Central memory CD8-positive, alpha-beta T cell (primary cell): ENCODE measurements around the gene FAM187B.

Source experiments
- ATAC-seq: fragments of 150-1000 bp; cut with Tn5 transposase; replicated peaks from 2 replicates; pipeline ENCODE4 v1.10.0; 2022; ENCODE audit warnings: mild to moderate bottlenecking, moderate FRiP score, moderate number of reproducible peaks; ENCODE audit not compliant: poor library complexity, severe bottlenecking; ENCODE audit errors: extremely low read depth
- DNase-seq, 2 donors: peaks; one replicate each; pipeline ENCODE4 v3.0.0; 2021; ENCODE audit warnings: low spot score in 2 of 2
- H3K27ac Mint-ChIP-seq: one replicate; pipeline ENCODE4 v1.8.0; 2022; ENCODE audit warnings: low read depth, mild to moderate bottlenecking, moderate library complexity, mixed read lengths
- H3K27me3 Mint-ChIP-seq: one replicate; pipeline ENCODE4 v1.8.0; 2022; ENCODE audit warnings: mixed read lengths
- H3K36me3 Mint-ChIP-seq: one replicate; pipeline ENCODE4 v1.8.0; 2022; ENCODE audit warnings: mild to moderate bottlenecking, moderate library complexity, mixed read lengths; ENCODE audit not compliant: insufficient read depth
- H3K4me1 Mint-ChIP-seq: one replicate; pipeline ENCODE4 v1.8.0; 2022; ENCODE audit warnings: mixed read lengths
- H3K4me3 Mint-ChIP-seq: one replicate; pipeline ENCODE4 v1.8.0; 2022; ENCODE audit warnings: mild to moderate bottlenecking, moderate library complexity, mixed read lengths
- H3K9me3 Mint-ChIP-seq: one replicate; pipeline ENCODE4 v1.8.0; 2022; ENCODE audit warnings: mixed read lengths

The FAM187B gene

DNA sequence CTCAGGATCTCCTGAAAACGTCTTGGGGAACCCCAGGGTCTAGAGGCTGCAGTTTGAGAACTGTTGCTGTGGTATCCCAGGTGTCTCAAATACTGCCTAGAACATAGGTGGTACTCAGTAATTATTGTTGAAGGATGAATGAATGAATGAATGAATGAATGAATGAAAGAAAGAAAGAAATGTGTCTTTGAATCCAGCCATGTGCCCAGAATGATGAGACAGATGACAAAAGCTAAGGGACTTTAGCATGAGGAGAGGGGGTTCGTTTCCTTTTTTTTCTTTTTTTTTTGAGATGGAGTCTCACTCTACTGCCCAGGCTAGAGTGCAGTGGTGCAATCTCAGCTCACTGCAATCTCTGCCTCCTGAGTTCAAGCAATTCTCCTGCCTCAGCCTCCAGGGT lies 28.0 kb upstream of the FAM187B start:
- no peak overlapping the region for H3K4me3 Mint-ChIP-seq
- no peak for ATAC-seq
- no peaks in the 10 kb centered on the region for H3K9me3 Mint-ChIP-seq
- H3K36me3 Mint-ChIP-seq: peaks cover 20% of the 10 kb centered on the region
- peak overlapping the region; percentile 29 for H3K27ac Mint-ChIP-seq
- no peaks in the 10 kb centered on the region for H3K27me3 Mint-ChIP-seq
- peaks cover 22% of the 10 kb centered on the region for H3K4me1 Mint-ChIP-seq
- no peak for DNase-seq

DNA sequence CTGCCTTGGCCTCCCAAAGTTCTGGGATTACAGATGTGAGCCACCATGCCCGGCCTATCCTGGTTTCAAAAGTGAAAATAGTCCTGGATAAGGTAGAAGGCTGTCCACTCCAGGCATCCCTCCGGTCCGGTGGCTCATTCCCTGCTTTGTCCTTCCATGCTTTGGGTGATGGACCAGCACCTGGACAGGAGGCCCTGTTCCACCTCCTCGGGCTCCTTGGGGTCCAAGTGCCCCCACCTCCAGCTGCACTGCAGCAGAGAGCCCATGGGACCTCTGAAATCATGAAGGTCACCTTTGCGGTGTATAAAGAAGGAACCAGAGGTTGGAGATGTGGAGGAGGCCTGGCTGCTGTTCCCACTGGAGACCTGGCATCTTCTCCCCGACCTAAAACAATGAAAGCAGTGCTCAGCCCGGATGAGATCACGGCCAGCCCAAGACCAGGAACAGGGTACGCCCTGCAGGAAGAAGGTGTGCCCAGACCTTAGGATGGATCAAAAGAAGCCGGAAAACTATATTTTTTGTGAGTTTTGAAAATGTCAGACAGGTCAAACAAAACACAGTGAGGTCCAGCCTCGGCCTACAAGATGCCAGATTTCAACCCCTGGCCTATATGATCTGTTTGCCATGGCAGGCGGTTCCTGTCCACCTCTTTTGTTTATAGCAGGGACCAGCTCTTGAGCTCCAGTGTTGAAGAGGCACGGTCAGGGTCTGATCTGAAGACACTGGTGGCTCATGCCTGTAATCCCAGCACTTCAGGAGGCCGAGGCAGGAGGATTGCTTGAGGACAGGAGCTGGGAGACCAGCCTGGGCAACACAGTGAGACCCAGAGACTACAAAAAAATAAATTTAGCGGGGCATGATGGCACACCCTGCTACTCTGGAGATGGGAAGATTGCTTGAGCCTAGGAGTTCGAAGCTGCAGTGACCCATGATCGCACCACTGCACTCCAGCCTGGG lies 26.1 kb upstream of the FAM187B start:
- Mint-ChIP-seq H3K27me3 (peaks cover 4% of the 10 kb centered on the region), H3K4me3 (no peak overlapping the region), H3K36me3 (peaks cover 19% of the 10 kb centered on the region), H3K9me3 (no peaks in the 10 kb centered on the region), H3K4me1 (peaks cover 29% of the 10 kb centered on the region), H3K27ac (no peak overlapping the region)
- peak in 1 of 2 donors; percentile 8 for DNase-seq
- ATAC-seq: no peak

DNA sequence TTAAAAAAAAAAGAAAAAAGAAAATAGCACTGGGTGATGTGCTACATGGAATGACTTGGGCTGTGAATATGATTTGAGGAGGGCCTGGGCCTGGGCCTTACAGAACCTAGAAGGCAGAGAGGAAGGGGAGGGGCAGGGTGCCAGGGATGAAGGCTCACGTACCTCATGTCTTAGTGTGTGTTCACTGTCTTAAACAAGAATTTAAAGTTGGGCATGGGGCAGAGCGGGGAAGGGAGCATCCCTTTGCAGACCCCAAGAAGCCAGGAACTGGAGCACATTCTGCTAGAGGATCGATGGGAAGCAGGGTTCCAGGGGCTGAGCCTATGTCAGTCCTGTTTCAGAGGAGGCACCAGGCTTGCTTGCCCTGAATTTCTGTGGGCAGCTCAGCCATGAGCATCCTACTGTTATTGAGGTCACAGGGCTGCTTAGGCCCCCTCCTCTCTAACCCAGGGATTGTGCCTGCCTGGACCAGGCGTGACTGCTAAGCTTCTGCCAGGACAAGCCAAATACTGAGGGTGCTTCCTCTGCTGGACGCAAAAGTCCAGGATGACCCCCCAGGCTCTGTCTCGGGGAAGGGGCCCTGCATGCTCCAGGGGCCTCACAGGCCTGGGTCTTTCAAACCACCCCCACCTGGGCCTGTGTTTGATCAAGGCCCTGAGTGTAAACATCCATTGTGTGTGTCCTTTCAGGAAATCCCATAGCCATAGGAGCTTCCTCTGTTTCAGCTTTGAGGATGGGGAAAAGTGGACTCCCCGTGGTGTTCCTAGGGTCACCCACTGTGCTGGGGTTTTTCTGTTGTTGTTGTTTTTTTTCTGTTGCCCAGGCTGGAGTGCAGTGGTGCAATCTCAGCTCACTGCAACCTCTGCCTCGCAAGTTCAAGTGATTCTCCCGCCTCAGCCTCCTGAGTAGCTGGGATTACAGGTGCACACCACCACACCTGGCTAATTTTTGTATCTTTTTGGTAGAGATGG lies 25.1 kb upstream of the FAM187B start:
- Mint-ChIP-seq H3K9me3 (no peaks in the 10 kb centered on the region), H3K4me1 (peaks cover 39% of the 10 kb centered on the region), H3K27me3 (peaks cover 14% of the 10 kb centered on the region), H3K4me3 (no peak overlapping the region), H3K36me3 (peaks cover 22% of the 10 kb centered on the region), H3K27ac (no peak overlapping the region)
- no peak for ATAC-seq
- DNase-seq: peak in 1 of 2 donors; percentile 2

DNA sequence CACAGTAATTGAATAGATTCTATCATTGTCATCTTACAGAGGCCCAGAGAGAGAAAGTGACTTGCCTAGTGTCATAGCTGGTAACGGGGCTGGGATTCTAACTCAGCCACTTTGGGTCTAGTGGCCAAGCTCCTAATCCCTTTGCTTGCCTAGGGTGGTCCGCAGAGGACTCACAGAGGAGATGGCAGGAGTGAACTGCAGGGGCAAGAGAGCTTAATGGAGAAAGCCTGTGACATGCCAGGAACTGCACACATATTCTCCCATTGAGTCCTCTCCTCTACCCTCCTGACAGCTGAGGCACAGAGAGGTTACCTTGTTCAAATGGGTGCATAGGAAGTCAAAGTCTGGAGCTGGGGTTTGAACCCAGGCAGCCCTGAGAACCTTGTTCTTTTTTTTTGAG lies 22.9 kb upstream of the FAM187B start:
- DNase-seq (no peak), ATAC-seq (no peak)
- Mint-ChIP-seq H3K27ac (no peak overlapping the region), H3K27me3 (peaks cover 24% of the 10 kb centered on the region), H3K4me1 (peaks cover 41% of the 10 kb centered on the region), H3K36me3 (peaks cover 23% of the 10 kb centered on the region), H3K4me3 (peak overlapping the region; percentile 6), H3K9me3 (no peaks in the 10 kb centered on the region)

DNA sequence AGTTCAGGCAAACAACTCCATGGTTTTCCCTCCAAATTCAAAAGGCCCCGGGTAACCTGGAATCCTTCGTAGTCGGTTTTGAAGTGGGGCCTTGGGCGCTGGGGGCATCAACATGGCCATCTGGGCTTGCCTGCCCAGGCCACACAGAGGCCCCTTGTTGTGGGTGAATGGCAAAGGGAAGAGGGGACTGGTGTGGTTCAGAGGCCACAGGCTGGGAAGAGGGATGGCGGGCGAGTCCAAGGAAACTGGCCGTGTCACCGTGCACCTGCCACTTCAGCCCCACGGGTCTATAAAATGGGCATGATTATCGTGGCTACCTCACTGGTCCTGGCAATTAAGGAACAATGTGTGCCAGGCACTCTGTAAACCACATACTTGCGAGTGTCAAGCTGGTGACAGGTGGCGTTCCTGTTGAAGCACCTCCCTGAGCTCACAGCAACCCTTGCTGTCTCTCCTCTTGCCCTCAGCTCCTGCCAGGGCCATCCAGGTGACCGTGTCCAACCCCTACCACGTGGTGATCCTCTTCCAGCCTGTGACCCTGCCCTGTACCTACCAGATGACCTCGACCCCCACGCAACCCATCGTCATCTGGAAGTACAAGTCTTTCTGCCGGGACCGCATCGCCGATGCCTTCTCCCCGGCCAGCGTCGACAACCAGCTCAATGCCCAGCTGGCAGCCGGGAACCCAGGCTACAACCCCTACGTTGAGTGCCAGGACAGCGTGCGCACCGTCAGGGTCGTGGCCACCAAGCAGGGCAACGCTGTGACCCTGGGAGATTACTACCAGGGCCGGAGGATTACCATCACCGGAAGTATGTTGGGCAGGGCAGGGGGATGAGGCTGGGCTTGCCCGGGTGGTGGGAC lies 21.5 kb upstream of the FAM187B start:
- H3K27me3 Mint-ChIP-seq: peaks cover 35% of the 10 kb centered on the region
- peak overlapping the region; percentile 90 for H3K27ac Mint-ChIP-seq
- ATAC-seq (no peak), DNase-seq (no peak)
- no peaks in the 10 kb centered on the region for H3K9me3 Mint-ChIP-seq
- peaks cover 41% of the 10 kb centered on the region for H3K4me1 Mint-ChIP-seq
- H3K4me3 Mint-ChIP-seq: peak overlapping the region; percentile 89
- H3K36me3 Mint-ChIP-seq: peaks cover 19% of the 10 kb centered on the region

DNA sequence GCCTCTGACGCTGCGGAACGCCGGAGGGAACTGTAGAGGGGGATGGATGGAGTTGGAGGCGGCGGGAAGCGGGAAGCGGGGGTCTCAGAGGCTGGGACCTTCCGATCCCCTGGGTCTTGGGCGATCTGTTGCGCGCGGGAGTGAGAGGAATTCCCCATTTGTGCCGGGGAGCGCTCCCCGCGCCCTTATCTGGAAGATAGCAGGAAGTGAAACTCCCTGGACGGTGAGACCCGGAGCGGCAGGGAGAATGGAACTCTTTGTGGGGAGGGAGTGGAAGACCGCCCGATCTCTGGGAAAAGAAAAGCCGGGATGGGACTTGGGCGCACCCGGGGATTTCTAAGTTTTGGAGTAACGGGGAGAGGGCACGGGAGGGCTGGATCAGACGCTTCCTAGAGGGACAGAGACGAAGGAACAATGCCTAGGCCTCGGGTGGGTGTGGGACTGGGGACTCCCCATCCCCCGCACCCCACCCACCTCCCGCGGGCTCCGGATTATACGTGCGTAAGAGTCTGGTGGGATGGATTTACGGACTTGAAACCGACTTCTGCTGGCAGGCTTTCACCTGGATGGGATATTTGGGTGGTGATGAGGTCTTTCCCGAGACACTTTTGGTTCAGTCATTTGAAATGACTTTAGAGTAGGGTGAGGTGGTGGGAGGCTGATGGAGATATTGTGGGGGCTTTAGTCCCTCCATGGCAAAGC lies 20.8 kb upstream of the FAM187B start:
- ATAC-seq (no peak), DNase-seq (no peak)
- peaks cover 43% of the 10 kb centered on the region for H3K27me3 Mint-ChIP-seq
- peaks cover 18% of the 10 kb centered on the region for H3K36me3 Mint-ChIP-seq
- H3K9me3 Mint-ChIP-seq: no peaks in the 10 kb centered on the region
- H3K4me3 Mint-ChIP-seq: peak overlapping the region; percentile 89
- peaks cover 41% of the 10 kb centered on the region for H3K4me1 Mint-ChIP-seq
- peak overlapping the region; percentile 90 for H3K27ac Mint-ChIP-seq

DNA sequence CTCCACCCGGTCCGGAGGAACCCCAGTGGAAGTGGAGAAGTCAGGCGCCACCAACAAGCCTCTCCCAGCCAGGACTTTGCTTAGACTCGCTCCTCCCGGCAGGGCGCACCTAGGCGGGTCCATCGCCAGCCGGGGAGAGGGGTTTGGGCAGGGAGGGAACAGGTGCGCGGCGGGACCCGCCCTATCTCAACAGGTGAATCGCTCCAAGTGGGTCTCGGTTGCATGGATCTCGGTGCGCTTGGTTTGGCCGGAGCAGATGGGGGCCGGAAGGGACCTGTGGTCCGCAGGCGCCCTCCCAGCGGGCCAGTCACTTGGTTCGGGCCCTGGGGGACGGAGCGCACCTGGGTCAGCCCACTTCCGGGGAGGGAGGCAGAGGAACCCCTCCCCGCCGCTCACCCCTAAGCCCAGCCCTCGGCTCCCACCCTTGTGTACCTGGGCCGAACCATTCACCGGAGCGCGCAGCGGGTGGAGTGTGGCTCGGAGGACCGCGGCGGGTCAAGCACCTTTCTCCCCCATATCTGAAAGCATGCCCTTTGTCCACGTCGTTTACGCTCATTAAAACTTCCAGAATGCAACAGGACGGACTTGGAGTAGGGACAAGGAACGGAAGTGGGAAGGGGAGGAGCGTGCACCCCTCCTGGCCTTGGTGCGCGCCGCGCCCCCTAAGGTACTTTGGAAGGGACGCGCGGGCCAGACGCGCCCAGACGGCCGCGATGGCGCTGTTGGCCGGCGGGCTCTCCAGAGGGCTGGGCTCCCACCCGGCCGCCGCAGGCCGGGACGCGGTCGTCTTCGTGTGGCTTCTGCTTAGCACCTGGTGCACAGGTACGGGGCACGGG lies 20.0 kb upstream of the FAM187B start, which contains the start of gene LSR:
LSR (plus strand) TSS at position 693 of the 836 bp plus-strand sequence; CDS start at position 714, 21 bp downstream.
- Mint-ChIP-seq H3K9me3 (no peaks in the 10 kb centered on the region), H3K27me3 (peaks cover 51% of the 10 kb centered on the region), H3K4me1 (peaks cover 40% of the 10 kb centered on the region), H3K27ac (peak within 1 kb of the TSS; percentile 90), H3K4me3 (peak within 1 kb of the TSS; percentile 89), H3K36me3 (peaks cover 18% of the 10 kb centered on the region)
- DNase-seq (peak; percentile 62 to 63), ATAC-seq (peak; percentile 90)

DNA sequence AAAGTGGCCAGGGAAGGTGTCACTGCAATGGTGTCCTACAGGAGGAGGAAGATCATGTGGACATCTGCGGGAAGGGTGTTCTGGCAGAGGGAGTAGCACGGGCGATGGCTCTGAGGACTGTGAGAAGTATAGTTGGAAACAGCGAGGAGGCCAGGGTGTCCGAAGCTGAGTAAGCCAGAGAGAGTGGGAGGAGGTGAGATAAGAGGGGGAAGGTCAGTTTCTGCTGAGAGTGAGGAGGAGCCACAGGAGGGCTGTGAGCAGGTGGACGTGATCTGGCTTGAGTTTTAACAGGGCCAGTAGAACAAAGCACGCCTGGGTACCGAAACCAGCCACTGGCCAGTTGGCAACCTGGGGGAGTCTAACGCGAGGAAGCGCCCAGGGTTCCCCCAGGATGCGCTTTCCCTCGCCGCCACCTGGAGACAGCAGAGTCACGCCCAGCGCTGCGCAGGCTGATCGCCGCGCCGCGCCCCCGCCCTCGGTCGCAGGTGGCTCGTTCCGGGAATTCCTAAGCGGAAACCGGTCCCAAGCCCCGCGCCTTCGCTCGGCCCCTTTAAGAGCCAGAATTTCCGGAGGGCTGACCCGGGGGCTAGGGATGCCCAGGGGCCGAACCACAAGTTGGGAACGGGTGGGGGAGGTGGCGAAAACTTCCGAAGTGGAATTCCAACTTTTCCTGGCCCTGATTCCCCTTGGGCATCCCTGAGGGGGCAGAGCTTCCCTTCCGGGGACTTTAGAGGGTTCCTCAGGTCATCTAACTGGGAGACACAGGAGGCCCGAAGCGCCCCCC lies 19.2 kb upstream of the FAM187B start:
- Mint-ChIP-seq H3K27ac (peak overlapping the region; percentile 90), H3K36me3 (peaks cover 16% of the 10 kb centered on the region), H3K9me3 (no peaks in the 10 kb centered on the region), H3K4me3 (peak overlapping the region; percentile 89), H3K27me3 (peaks cover 59% of the 10 kb centered on the region), H3K4me1 (peaks cover 36% of the 10 kb centered on the region)
- peak; percentile 45 for ATAC-seq
- DNase-seq: no peak

DNA sequence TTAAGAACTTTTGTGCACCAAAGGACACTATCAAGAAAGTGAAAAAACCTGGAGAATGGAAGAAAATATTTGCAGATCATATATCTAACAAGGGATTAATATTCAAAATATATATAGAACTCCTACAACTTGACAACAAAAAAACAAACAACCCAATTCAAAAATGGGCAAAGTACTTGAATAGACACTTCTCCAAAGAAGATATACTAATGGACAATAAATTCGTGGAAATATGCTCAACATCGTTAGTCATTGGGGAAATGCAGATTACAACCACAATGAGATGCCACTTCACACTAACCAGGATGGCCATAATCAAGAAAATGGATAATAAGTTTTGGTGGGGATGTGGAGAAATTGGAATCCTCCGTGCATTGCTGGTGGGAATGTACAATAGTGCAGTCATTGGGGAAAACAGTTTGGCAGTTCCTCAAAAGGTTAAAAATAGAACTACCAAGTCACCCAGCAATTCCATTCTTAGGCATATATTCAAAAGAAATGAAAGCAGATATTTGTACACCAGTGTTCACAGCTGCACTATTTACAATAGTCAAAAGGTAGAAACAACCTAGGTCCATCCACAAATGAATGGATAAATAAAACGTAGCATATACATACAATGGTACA lies 18.0 kb upstream of the FAM187B start:
- Mint-ChIP-seq H3K27ac (peak overlapping the region; percentile 90), H3K36me3 (peaks cover 11% of the 10 kb centered on the region), H3K4me1 (peaks cover 36% of the 10 kb centered on the region), H3K4me3 (peak overlapping the region; percentile 89), H3K27me3 (peaks cover 65% of the 10 kb centered on the region), H3K9me3 (peaks cover 4% of the 10 kb centered on the region)
- ATAC-seq: no peak
- DNase-seq: no peak

DNA sequence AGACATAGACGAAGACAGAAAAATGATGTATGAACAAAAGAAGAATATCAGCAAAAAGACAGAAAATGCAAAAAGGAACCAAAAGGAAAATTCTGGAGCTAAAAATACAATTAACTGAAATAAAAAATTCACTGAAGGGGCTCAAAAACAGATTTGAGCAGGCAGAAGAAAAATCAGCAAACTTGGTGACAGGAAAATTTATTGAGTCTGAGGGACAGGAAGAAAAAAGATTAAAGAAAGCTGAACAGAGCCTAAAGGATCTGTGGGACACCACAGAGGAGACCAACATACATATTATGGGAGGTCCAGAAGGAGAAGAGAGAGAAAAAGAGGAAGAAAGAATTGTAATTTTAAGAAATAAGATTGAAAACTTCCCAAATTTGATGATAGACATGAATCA lies 12.9 kb upstream of the FAM187B start:
- DNase-seq (no peak), ATAC-seq (no peak)
- Mint-ChIP-seq H3K36me3 (peaks cover 5% of the 10 kb centered on the region), H3K4me3 (no peak overlapping the region), H3K4me1 (peaks cover 19% of the 10 kb centered on the region), H3K27me3 (peaks cover 49% of the 10 kb centered on the region), H3K27ac (peak overlapping the region; percentile 81), H3K9me3 (peaks cover 10% of the 10 kb centered on the region)
